GM21360 (cell line): ENCODE measurements around the gene ATG16L1.

Experiments used
- ATAC-seq: cut with Tn5 transposase; IDR thresholded peaks from one replicate; pipeline ENCODE4 v1.9.1; 2021; ENCODE audit warnings: mild to moderate bottlenecking, moderate library complexity; ENCODE audit not compliant: unreplicated experiment

Gene ATG16L1

GRCh38 chr2:233287871-233288270 is 36.4 kb downstream of the ATG16L1 start:
- no peak for ATAC-seq

DNA sequence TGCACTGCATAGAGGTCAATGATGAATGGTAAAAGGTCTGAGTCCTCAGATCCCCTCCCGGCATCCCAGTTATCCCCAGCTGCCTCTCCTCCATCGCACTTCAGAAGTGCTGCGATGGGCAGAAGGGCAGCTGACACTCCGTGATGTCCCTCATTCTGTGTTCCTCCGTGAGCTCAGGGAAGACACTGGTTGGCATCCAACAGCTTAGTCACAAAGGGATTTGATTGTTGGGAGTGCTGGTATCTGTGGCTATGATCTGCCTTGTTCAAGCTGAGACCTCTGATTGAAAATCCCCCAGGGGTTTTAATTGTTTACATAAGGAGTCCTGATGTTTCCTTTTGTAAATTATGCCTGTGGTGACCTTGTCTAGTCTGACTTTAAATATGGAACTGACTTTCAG is 37.2 kb downstream of the ATG16L1 start:
- no peak for ATAC-seq

GRCh38 chr2:233289648-233290047 is 38.2 kb downstream of the ATG16L1 start:
- no peak for ATAC-seq

- no peak for ATAC-seq
These were observed 38.8 kb downstream of the ATG16L1 start for GRCh38 chr2:233290051-233290845.

DNA sequence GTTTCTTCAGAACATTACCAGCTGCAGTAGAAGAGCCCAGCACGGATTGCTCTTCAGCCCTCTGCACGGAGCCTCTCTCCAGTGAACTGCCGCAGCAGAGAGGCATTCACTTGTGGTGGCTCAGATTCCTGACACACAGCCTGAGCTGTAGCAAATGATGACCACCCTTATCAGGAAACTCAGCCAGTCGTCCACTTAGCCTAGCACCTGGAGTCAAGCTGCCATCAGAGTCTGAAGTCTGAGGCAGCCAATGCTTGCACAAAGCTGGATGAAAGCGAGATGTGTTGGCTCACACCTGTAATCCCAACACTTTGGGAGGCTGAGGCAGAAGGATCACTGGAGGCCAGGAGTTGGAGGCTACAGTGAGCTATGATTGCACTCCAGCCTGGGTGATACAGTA is 44.4 kb downstream of the ATG16L1 start:
- ATAC-seq, result no peak

DNA sequence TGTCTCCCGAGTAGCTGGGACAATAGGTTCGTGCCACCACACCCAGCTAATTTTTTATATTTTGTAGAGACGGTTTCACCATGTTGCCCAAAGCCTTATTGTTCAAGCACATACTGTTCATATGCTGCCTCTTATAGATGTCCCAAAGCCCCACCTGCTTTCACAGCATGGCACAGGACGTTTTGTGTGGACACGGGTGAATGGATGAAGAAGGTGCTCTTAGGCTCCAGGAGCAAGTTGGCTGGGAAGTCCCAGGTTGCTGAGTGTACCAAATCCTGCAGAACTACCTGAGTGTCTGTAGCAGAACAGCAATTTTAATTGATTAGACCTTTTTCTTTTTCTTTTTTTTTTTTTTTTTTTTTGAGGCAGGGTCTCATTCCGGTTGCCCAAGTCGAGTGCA is 45.6 kb downstream of the ATG16L1 start:
- no peak for ATAC-seq

- no peak for ATAC-seq
These were observed 48.9 kb downstream of the ATG16L1 start for GRCh38 chr2:233300401-233300800.

- no peak for ATAC-seq
These were observed 49.8 kb downstream of the ATG16L1 start for GRCh38 chr2:233301248-233301647.

DNA sequence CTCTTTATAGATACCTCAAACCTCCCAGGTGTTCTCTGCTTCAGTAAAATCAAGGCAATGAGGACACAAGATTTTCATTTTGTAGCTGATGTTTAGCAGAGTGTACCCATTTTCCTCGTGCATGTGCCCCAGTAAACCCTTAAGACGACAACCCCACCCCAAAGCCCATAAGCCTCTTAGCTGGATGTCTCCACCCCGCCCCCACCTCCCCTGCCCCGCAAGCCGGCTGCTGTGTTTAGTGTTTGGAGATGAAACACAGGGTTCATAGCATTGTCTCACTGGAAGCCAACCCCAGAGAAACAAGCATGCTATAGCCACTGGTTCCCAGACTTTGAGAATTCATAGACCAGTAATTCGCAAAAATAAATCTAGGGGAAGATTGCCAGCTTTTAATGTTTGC is 50.3 kb downstream of the ATG16L1 start:
- ATAC-seq, result no peak

- ATAC-seq, result no peak
These were observed 51.8 kb downstream of the ATG16L1 start for GRCh38 chr2:233303252-233303651.

DNA sequence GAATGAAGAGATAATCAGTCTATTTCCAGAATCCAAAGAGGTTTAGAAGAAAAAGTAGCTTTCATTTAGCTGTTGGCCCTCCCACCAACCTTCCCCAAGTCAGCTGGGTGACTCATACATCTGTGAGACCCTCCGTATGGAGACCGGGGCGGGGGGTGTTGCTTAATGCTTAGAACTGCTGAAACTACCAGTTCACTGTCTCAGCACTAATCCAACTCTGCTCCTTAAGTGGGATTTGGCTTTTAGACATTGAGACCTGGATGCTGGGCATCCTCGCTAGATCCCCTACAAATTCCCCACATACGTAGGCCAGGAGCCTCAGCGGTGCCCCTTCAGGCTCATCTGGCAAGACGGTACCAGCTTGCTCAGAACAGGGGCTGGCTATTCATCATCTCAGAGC is 56.1 kb downstream of the ATG16L1 start, which contains the start of gene SAG:
Gene SAG, plus strand, starts transcription at position 252 of the 400 bp plus-strand sequence. CDS start 1,374 bp downstream, outside the sequence.
- no peak for ATAC-seq

DNA sequence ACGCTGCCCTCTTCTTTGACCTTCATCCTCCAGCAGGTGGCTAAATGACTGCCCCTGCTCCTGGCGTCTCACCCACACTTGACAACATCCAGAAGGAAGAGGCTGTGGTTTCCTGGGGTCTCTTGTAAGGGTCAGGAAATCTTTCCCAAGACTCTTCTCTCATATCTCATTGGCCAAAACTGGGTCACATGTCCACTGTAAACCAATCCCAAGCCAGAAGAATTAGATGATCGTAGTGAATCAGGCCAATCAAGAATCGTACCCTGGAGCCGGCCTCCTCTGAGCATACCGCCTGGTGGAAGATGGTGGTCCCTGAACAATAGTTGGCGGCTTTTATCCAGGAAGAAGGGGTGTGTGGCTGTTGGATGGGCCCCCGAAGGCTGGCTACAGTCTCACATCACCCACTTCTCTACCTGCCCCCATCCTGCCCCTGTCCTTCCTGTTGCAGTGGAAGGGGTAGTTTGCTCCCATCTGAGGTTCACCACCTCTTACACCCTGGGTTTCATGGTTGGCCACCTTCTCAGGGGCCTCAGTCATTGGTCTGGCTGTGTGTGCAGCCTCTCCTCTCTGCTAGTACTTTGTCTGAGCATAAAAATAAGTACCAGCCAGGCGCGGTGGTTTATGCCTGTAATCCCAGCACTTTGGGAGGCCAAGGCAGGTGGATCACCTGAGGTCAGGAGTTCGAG is 59.9 kb downstream of the ATG16L1 start:
- no peak for ATAC-seq

- no peak for ATAC-seq
These were observed 61.4 kb downstream of the ATG16L1 start for GRCh38 chr2:233312874-233313273.

GRCh38 chr2:233314180-233314925 is 62.9 kb downstream of the ATG16L1 start:
- ATAC-seq, result no peak

DNA sequence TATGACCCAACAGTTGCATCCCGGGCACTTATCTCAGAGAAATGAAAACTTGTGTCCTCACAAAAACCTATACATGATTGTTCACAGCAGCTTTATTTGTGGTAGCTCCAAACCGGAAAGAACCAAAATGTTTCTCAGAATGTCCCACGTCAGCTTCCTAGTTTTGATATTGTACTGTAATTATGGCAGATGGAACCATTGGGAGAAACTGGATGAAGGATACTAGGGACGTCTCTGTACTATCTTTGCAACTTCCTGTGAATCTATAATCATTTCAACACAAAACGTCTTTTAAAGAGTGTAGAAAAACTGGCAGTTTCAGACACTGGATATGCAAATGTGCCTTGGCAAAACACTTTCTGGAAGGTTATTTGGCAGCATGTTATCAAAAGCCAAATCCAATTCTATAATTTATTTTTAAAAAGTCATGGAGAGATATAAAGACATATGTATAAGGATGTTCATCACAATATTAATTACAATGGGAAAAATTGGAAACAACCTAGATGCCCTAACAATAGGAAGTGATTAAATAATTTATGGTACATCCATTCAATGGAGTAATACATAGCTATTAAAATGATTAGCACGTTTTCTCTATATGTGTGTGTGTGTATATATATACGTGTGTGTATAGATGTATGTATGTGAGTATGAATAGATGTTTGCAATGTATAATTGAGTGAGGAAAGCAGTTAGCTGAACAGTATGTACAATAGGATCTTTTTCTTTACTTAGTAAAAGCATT is 65.9 kb downstream of the ATG16L1 start:
- no peak for ATAC-seq

DNA sequence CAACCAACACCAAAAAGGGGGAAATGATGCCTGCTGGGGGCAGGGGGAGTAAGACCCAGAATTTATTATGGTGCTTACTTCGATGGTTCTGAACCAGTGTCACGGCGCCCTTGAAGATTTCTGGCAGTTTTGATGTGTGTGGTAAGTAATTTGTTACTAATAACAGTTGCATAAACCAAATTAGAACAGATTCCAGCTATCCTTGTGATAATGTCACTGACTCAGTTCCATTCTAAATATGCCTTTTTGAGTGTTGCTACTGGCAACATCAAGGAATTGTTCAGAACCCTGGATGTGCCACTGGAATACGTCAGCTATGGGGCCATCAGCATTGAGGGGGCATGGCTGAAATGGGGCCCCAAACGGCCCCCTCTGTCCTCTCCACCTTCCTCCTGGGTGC is 67.8 kb downstream of the ATG16L1 start:
- no peak for ATAC-seq

DNA sequence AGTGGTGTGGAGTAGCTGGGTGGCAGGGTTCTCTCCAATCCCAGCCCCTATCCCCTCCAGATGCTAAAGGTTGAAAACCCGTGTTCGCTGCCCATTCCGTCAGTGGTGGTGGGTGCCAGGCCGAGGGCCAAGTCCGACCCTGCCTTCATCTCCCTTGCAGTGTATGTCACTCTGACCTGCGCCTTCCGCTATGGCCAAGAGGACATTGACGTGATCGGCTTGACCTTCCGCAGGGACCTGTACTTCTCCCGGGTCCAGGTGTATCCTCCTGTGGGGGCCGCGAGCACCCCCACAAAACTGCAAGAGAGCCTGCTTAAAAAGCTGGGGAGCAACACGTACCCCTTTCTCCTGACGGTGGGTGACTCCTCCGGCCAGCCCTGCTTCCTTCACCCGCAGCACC is 69.0 kb downstream of the ATG16L1 start:
- no peak for ATAC-seq

GRCh38 chr2:233321166-233321565 is 69.7 kb downstream of the ATG16L1 start:
- no peak for ATAC-seq

- no peak for ATAC-seq
These were observed 72.4 kb downstream of the ATG16L1 start for GRCh38 chr2:233323851-233324250.

- ATAC-seq, result no peak
These were observed 73.8 kb downstream of the ATG16L1 start for GRCh38 chr2:233325256-233325655.

DNA sequence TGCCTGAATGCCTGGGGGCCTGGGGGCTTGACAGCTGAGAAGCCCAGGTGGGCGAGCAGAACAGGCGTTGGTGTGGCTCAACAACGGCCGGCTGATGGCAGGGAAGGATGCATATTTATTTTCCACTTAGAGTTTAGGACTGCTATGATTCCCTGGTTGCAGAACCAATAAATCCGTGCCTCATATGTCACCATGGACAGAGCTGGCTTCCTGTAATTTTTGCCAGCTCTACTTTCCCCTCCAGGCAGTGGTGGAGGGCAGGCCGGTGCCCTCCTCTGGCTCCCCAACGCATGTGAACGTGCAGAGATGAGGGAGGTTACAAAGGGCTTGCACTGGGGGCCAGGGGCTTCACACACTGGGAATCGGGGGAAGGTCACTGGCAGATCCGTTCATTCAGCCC is 74.3 kb downstream of the ATG16L1 start:
- ATAC-seq, result no peak
